Body of pancreas (tissue), 4 donors: Measurements from ENCODE around the gene ZMYM4.

ENCODE experiments used
- CTCF ChIP-seq, 7 experiments: fragments of 450-650 bp in 4 of 7; fragments of 200-600 bp in 3 of 7; sonication (generic) in 3 of 7; IDR thresholded peaks; one replicate each; pipeline ENCODE4 v1.5.1; 2016 to 2019; ENCODE audit warnings: antibody characterized with exemption in 7 of 7
- POLR2A ChIP-seq, 3 donors: fragments of 450-650 bp; IDR thresholded peaks; one replicate each; pipeline ENCODE4 v1.6.1; 2016; ENCODE audit warnings: antibody characterized with exemption in 3 of 3, mild to moderate bottlenecking in 2 of 3

DNA sequence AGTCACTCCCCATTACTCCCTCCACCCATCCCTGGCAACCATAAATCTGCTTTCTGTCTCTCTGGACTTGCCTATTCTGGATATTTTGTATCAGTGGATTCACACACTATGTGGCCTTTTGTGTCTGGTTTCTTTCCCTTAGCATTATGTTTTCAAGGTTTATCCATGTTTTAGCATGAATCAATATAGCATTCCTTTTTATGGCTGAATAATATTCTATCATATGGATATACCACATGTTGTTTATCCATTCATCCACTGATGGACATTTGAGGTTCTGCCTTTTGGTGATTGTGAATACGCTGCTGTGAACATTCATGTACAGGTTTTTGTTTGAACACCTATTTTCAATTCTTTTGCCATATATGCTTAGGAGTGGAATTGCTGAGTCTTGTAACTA lies 140.4 kb downstream of the ZMYM4 start:
- TF ChIP-seq POLR2A (IDR thresholded peaks at IDR 0.05) (no peak), CTCF (IDR thresholded peaks at IDR 0.05) (no peak)
